GM19455 (cell line): ENCODE measurements around the gene METTL1.
"Not testable (repeated sequence)": the region's sequence is repeated elsewhere in the genome, so short reads cannot be mapped to it uniquely, and the experiment has no call there.

Experiments used
- ATAC-seq: cut with Tn5 transposase; IDR thresholded peaks from one replicate; pipeline ENCODE4 v1.9.1; 2021; ENCODE audit not compliant: unreplicated experiment

METTL1 gene

GRCh38 chr12:57771873-57772428 is at the start of gene METTL1:
Gene METTL1 (minus strand): TSS chr12:57772105. CDS start chr12:57772083, 22 bp downstream.
- ATAC-seq, result peak; percentile 82

- not testable (repeated sequence) for ATAC-seq
Measured at GRCh38 chr12:57821015-57821414, 49.1 kb upstream of the METTL1 start.

GRCh38 chr12:57820119-57820518 is 48.2 kb upstream of the METTL1 start:
- not testable (repeated sequence) for ATAC-seq

GRCh38 chr12:57817990-57818331 is 46.1 kb upstream of the METTL1 start:
- ATAC-seq, result not testable (repeated sequence)

- ATAC-seq, result no peak
Measured at GRCh38 chr12:57817261-57817989, 45.5 kb upstream of the METTL1 start.

GRCh38 chr12:57816855-57817151 is 44.9 kb upstream of the METTL1 start:
- no peak for ATAC-seq

GRCh38 chr12:57816001-57816854 is 44.3 kb upstream of the METTL1 start:
- no peak for ATAC-seq

GRCh38 chr12:57815177-57816000 is 43.5 kb upstream of the METTL1 start:
- ATAC-seq, result no peak

GRCh38 chr12:57813971-57814772 is 42.3 kb upstream of the METTL1 start:
- no peak for ATAC-seq

- ATAC-seq, result no peak
Measured at GRCh38 chr12:57813111-57813970, 41.4 kb upstream of the METTL1 start.

- no peak for ATAC-seq
Measured at GRCh38 chr12:57811028-57811755, 39.3 kb upstream of the METTL1 start.

GRCh38 chr12:57810450-57810849 is 38.5 kb upstream of the METTL1 start:
- no peak for ATAC-seq

GRCh38 chr12:57809425-57809824 is 37.5 kb upstream of the METTL1 start:
- ATAC-seq, result no peak

- ATAC-seq, result no peak
Measured at GRCh38 chr12:57808351-57808750, 36.4 kb upstream of the METTL1 start.

- no peak for ATAC-seq
Measured at GRCh38 chr12:57807285-57807684, 35.4 kb upstream of the METTL1 start.

GRCh38 chr12:57806677-57807076 is 34.8 kb upstream of the METTL1 start:
- no peak for ATAC-seq

GRCh38 chr12:57803319-57803893 is 31.5 kb upstream of the METTL1 start:
- ATAC-seq, result no peak

GRCh38 chr12:57802607-57803006 is 30.7 kb upstream of the METTL1 start:
- no peak for ATAC-seq
